Endodermal cell (in vitro differentiated cells): ENCODE results near the gene TBCD. TPM values are rescaled to one million over a fixed set of nuclear protein-coding genes. Genes with fewer than 3 reads are reported as not detected.

Source experiments
- DNase-seq: peaks from one replicate; pipeline ENCODE4 v3.0.0-alpha.2; 2017
- H3K27ac ChIP-seq: 2 replicates; pipeline ENCODE4 v1.5.1; 2013; ENCODE audit warnings: mild to moderate bottlenecking, low read depth, low read length, moderate library complexity
- H3K27me3 ChIP-seq: 2 replicates; pipeline ENCODE4 v1.6.1; 2013; ENCODE audit warnings: mild to moderate bottlenecking, low read length, moderate library complexity; ENCODE audit not compliant: insufficient read depth, control insufficient read depth, poor library complexity, severe bottlenecking
- H3K36me3 ChIP-seq: 2 replicates; pipeline ENCODE4 v1.7.0; 2013; ENCODE audit warnings: mild to moderate bottlenecking, low read length, moderate library complexity; ENCODE audit not compliant: control insufficient read depth, insufficient read depth
- H3K4me1 ChIP-seq: one replicate; pipeline ENCODE4 v1.7.0; 2013; ENCODE audit warnings: low read length; ENCODE audit not compliant: control insufficient read depth, insufficient read depth
- H3K4me3 ChIP-seq: 2 replicates; pipeline ENCODE4 v1.5.1; 2013; ENCODE audit warnings: mild to moderate bottlenecking, low read length, moderate library complexity
- H3K9ac ChIP-seq: 2 replicates; pipeline ENCODE4 v1.6.1; 2013; ENCODE audit warnings: mild to moderate bottlenecking, low read length, moderate library complexity; ENCODE audit not compliant: poor library complexity, severe bottlenecking; ENCODE audit errors: extremely low read depth
- H3K9me3 ChIP-seq: 2 replicates; pipeline ENCODE4 v1.6.1; 2013; ENCODE audit warnings: mild to moderate bottlenecking, low read length, moderate library complexity; ENCODE audit not compliant: control insufficient read depth
- H3K27ac Mint-ChIP-seq: 2 replicates; pipeline ENCODE4 v1.8.0; 2020; ENCODE audit warnings: mixed read lengths
- H3K27me3 Mint-ChIP-seq: 2 replicates; pipeline ENCODE4 v1.8.0; 2021; ENCODE audit warnings: mild to moderate bottlenecking, mixed read lengths; ENCODE audit not compliant: insufficient read depth
- H3K36me3 Mint-ChIP-seq: 2 replicates; pipeline ENCODE4 v1.8.0; 2020; ENCODE audit warnings: low read depth, mixed read lengths
- H3K4me1 Mint-ChIP-seq: 2 replicates; pipeline ENCODE4 v1.8.0; 2020; ENCODE audit warnings: mixed read lengths
- H3K4me3 Mint-ChIP-seq: 2 replicates; pipeline ENCODE4 v1.8.0; 2020; ENCODE audit warnings: mild to moderate bottlenecking, moderate library complexity, mixed read lengths
- H3K9me3 Mint-ChIP-seq: 2 replicates; pipeline ENCODE4 v1.8.0; 2020; ENCODE audit warnings: mild to moderate bottlenecking, mixed read lengths
- WGBS, 2 experiments: methylation state at CpG; one replicate each; pipeline versions ENCODE4 v1.1.5 to v1.1.7; 2013; ENCODE audit warnings: missing lambda C conversion rate in 2 of 2, mixed read lengths in 1 of 2; ENCODE audit not compliant: insufficient coverage in 1 of 2, insufficient read length in 1 of 2; 5-methylcytosine and 5-hydroxymethylcytosine counted together
- total RNA-seq, 2 donors: library from RNA; stranded (reverse); fragmentation: NEBNext Ultra II Directional in 1 of 2; extraction: Animal tissue kit (Norgen Biotek cat#: 25700) in 1 of 2; gene quantifications; 2 replicates in 1 of 2; 3 replicates in 1 of 2; pipeline ENCODE4 v1.2.1, GENCODE V29; 2021
- TF ChIP-seq, protein P1 (sequence below): fragments of 200-600 bp; sonication (generic); conservative IDR thresholded peaks from 2 replicates; pipeline ENCODE4 v1.5.0; 2021; ENCODE audit warnings: antibody characterized with exemption, mild to moderate bottlenecking

TBCD gene
- total RNA-seq, 2 donors from 2014 or later: 107 TPM

DNA sequence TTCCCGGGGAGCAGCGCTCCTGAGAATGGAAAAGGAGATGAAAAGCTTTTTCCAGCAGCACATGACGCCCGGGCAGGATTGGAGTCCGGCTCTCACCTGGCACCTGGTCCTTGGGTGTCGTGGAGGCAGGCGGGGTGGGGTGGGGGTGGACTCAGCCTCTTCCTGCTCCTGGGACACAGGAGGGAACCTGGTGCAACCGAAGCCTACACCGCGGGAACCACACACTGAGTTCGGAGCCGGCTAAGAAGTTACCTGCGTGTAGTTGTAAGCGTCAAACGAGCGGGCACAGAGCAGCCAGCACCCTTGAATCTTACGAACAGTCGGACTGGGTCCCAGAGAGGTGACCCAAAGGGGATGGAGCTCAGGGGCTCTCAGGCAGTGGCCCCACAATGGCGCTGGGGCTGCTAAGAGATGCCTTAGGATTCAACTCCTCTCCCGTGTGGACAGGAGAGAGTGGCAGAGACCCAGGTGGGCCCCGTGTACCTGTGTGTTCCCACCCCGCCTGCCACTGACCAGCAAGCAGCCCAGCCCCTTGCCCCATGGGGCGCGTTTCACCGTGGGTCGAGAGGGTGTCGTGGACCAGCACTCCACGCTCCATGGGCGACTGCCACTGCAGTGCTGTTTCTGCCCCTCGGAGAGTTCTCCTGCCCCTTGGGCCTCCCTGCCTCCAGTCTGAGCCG is 221.7 kb downstream of the TBCD start:
- no peaks in the 10 kb centered on the region for H3K36me3 ChIP-seq
- H3K9me3 ChIP-seq: no peaks in the 10 kb centered on the region
- H3K4me1 ChIP-seq: no peaks in the 10 kb centered on the region
- peaks cover 2% of the 10 kb centered on the region for H3K36me3 Mint-ChIP-seq
- H3K4me3 ChIP-seq: no peak overlapping the region
- no peak overlapping the region for H3K9ac ChIP-seq
- no peaks in the 10 kb centered on the region for H3K27me3 Mint-ChIP-seq
- H3K4me1 Mint-ChIP-seq: no peaks in the 10 kb centered on the region
- no peaks in the 10 kb centered on the region for H3K9me3 Mint-ChIP-seq
- no peaks in the 10 kb centered on the region for H3K27me3 ChIP-seq
- WGBS, 2 experiments: 91 to 94% methylated on average over 18 to 31 of the region's 31 CpGs
- DNase-seq: peak; percentile 44
- H3K4me3 Mint-ChIP-seq: no peak overlapping the region
- TF ChIP-seq, protein P1, sequence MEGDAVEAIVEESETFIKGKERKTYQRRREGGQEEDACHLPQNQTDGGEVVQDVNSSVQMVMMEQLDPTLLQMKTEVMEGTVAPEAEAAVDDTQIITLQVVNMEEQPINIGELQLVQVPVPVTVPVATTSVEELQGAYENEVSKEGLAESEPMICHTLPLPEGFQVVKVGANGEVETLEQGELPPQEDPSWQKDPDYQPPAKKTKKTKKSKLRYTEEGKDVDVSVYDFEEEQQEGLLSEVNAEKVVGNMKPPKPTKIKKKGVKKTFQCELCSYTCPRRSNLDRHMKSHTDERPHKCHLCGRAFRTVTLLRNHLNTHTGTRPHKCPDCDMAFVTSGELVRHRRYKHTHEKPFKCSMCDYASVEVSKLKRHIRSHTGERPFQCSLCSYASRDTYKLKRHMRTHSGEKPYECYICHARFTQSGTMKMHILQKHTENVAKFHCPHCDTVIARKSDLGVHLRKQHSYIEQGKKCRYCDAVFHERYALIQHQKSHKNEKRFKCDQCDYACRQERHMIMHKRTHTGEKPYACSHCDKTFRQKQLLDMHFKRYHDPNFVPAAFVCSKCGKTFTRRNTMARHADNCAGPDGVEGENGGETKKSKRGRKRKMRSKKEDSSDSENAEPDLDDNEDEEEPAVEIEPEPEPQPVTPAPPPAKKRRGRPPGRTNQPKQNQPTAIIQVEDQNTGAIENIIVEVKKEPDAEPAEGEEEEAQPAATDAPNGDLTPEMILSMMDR: no peak
- H3K27ac ChIP-seq: no peak overlapping the region
- H3K27ac Mint-ChIP-seq: no peak overlapping the region

- H3K9me3 ChIP-seq: no peaks in the 10 kb centered on the region
- Mint-ChIP-seq H3K4me3 (no peak overlapping the region), H3K9me3 (no peaks in the 10 kb centered on the region), H3K36me3 (peaks cover 2% of the 10 kb centered on the region), H3K4me1 (no peaks in the 10 kb centered on the region), H3K27ac (no peak overlapping the region), H3K27me3 (no peaks in the 10 kb centered on the region)
- no peak overlapping the region for H3K4me3 ChIP-seq
- no peak overlapping the region for H3K9ac ChIP-seq
- WGBS, 2 experiments: 92 to 93% methylated on average over 20 to 28 of the region's 28 CpGs
- no peaks in the 10 kb centered on the region for H3K4me1 ChIP-seq
- H3K27me3 ChIP-seq: no peaks in the 10 kb centered on the region
- TF ChIP-seq, protein P1: no peak
- peak; percentile 45 for DNase-seq
- H3K27ac ChIP-seq: no peak overlapping the region
- no peaks in the 10 kb centered on the region for H3K36me3 ChIP-seq
Measured at GRCh38 chr17:82974136-82974952, 222.5 kb downstream of the TBCD start.

GRCh38 chr17:82976982-82977488 is 225.2 kb downstream of the TBCD start:
- no peaks in the 10 kb centered on the region for H3K9me3 ChIP-seq
- 93% methylated on average over 26 to 29 of the region's 29 CpGs for whole genome bisulfite sequencing, 2 experiments
- no peaks in the 10 kb centered on the region for H3K27me3 ChIP-seq
- H3K4me3 Mint-ChIP-seq: no peak overlapping the region
- H3K4me3 ChIP-seq: no peak overlapping the region
- peaks cover 3% of the 10 kb centered on the region for H3K36me3 Mint-ChIP-seq
- H3K4me1 Mint-ChIP-seq: no peaks in the 10 kb centered on the region
- no peaks in the 10 kb centered on the region for H3K36me3 ChIP-seq
- H3K9me3 Mint-ChIP-seq: no peaks in the 10 kb centered on the region
- H3K4me1 ChIP-seq: no peaks in the 10 kb centered on the region
- TF ChIP-seq, protein P1: no peak
- H3K9ac ChIP-seq: no peak overlapping the region
- no peaks in the 10 kb centered on the region for H3K27me3 Mint-ChIP-seq
- H3K27ac Mint-ChIP-seq: no peak overlapping the region
- no peak overlapping the region for H3K27ac ChIP-seq
- DNase-seq: no peak
